H1 (cell line): ENCODE measurements around the gene RFX2. TPM values are rescaled to one million over a fixed set of nuclear protein-coding genes. Genes with fewer than 3 reads are reported as not detected.

Source experiments
- CTCF ChIA-PET: fragments of 300-600 bp; sonication (Branson Sonifier 250); formaldehyde crosslinking; loops from one replicate; lab custom pipeline; 2021; ENCODE audit not compliant: partially characterized antibody; lab: Charles Lee
- POLR2A ChIA-PET: fragments of 300-600 bp; sonication (Branson Sonifier 250); formaldehyde crosslinking; loops from one replicate; lab custom pipeline; 2021; ENCODE audit warnings: inconsistent platforms; ENCODE audit not compliant: partially characterized antibody; lab: Charles Lee
- DNase-seq, 2 experiments: peaks; one replicate each; pipeline versions ENCODE4 v3.0.0 to v3.0.0-alpha.2; 2010 to 2022; ENCODE audit warnings: low spot score in 2 of 2, low read depth in 1 of 2, mixed read lengths in 1 of 2
- FAIRE-seq: peaks from 2 replicates; lab custom pipeline; 2011; peaks lifted over from hg19 to GRCh38; lab: Jason Lieb, UNC
- H2AFZ ChIP-seq: 2 replicates; pipeline ENCODE4 v1.8.1; 2012; ENCODE audit warnings: low read length, inconsistent platforms
- H2AK5ac ChIP-seq: 2 replicates; pipeline ENCODE4 v1.6.1; 2013; ENCODE audit warnings: low read depth, low read length
- H2BK120ac ChIP-seq: replicated peaks from 2 replicates; pipeline ENCODE3; 2013; ENCODE audit warnings: low read depth, low read length, inconsistent platforms
- H2BK12ac ChIP-seq: 2 replicates; pipeline ENCODE4 v1.6.1; 2013; ENCODE audit warnings: low read depth, low read length
- H2BK15ac ChIP-seq: 2 replicates; pipeline ENCODE4 v1.6.1; 2013; ENCODE audit warnings: low read length
- H2BK20ac ChIP-seq: 2 replicates; pipeline ENCODE4 v1.6.1; 2013; ENCODE audit warnings: low read length
- H2BK5ac ChIP-seq: 2 replicates; pipeline ENCODE4 v1.6.1; 2013; ENCODE audit warnings: low read depth, low read length
- H3K14ac ChIP-seq: 2 replicates; pipeline ENCODE4 v1.6.1; 2013; ENCODE audit warnings: inconsistent platforms; ENCODE audit not compliant: insufficient read length
- H3K18ac ChIP-seq: 2 replicates; pipeline ENCODE4 v1.6.1; 2013; ENCODE audit warnings: low read length; ENCODE audit errors: extremely low read depth
- H3K23ac ChIP-seq: 2 replicates; pipeline ENCODE4 v1.6.1; 2013; ENCODE audit warnings: inconsistent platforms; ENCODE audit not compliant: insufficient read length
- H3K23me2 ChIP-seq: 2 replicates; pipeline ENCODE4 v1.6.1; 2013; ENCODE audit warnings: low read depth, low read length
- H3K27ac ChIP-seq: 2 replicates; pipeline ENCODE4 v1.6.1; 2011; ENCODE audit warnings: low read depth, low read length, inconsistent platforms
- H3K27me3 ChIP-seq, 4 experiments: replicated peaks in 1 of 4; 1 replicate in 1 of 4; 2 replicates in 3 of 4; pipeline versions ENCODE4 v1.6.1 to v1.8.1; 2011 to 2013; ENCODE audit warnings: low read length in 3 of 4, mild to moderate bottlenecking in 3 of 4, inconsistent platforms in 2 of 4, mixed read lengths in 2 of 4, moderate library complexity in 1 of 4; ENCODE audit not compliant: control insufficient read depth in 3 of 4, insufficient read depth in 3 of 4; ENCODE audit errors: extremely low read depth in 1 of 4
- H3K36me3 ChIP-seq, 4 experiments: 2 replicates each; pipeline versions ENCODE4 v1.6.1 to v1.8.1; 2011 to 2013; ENCODE audit warnings: mild to moderate bottlenecking in 4 of 4, low read length in 3 of 4, moderate library complexity in 2 of 4, control low read depth in 1 of 4, inconsistent platforms in 1 of 4; ENCODE audit not compliant: insufficient read depth in 4 of 4, control insufficient read depth in 2 of 4
- H3K4ac ChIP-seq: replicated peaks from 2 replicates; pipeline ENCODE3; 2013; ENCODE audit warnings: low read length, low read depth, mixed read lengths, inconsistent platforms; ENCODE audit not compliant: insufficient read length
- H3K4me1 ChIP-seq, 4 experiments: replicated peaks in 1 of 4; 1 replicate in 1 of 4; 2 replicates in 3 of 4; pipeline versions ENCODE4 v1.6.1 to v1.8.1; 2011 to 2013; ENCODE audit warnings: low read length in 3 of 4, inconsistent platforms in 2 of 4, mixed read lengths in 1 of 4; ENCODE audit not compliant: insufficient read depth in 4 of 4, control insufficient read depth in 3 of 4
- H3K4me2 ChIP-seq, 2 experiments: 2 replicates each; pipeline versions ENCODE4 v1.6.1 to v1.8.1; 2011 to 2013; ENCODE audit warnings: low read depth in 2 of 2, low read length in 2 of 2, control low read depth in 1 of 2, inconsistent platforms in 1 of 2, mild to moderate bottlenecking in 1 of 2; ENCODE audit not compliant: insufficient read depth in 1 of 2
- H3K4me3 ChIP-seq, 4 experiments: fragments of 200-600, 300-600 bp in 1 of 4; sonication (generic), shearing (Covaris generic), sonication (Bioruptor Twin) in 1 of 4; 2 replicates each; pipeline versions ENCODE4 v1.5.1 to v1.8.1; 2011 to 2016; ENCODE audit warnings: low read length in 4 of 4, low read depth in 3 of 4, control low read depth in 2 of 4, inconsistent platforms in 2 of 4, mild to moderate bottlenecking in 2 of 4, mixed read lengths in 1 of 4, moderate library complexity in 1 of 4; ENCODE audit not compliant: insufficient read depth in 2 of 4; ENCODE audit errors: extremely low read depth in 1 of 4
- H3K56ac ChIP-seq: replicated peaks from 2 replicates; pipeline ENCODE3; 2013; ENCODE audit warnings: low read depth, mild to moderate bottlenecking, mixed read lengths, low read length, inconsistent platforms; ENCODE audit not compliant: insufficient read length
- H3K79me1 ChIP-seq: 2 replicates; pipeline ENCODE4 v1.6.1; 2013; ENCODE audit warnings: low read depth, low read length, control low read depth
- H3K79me2 ChIP-seq, 2 experiments: 2 replicates each; pipeline versions ENCODE4 v1.6.1 to v1.8.1; 2012 to 2013; ENCODE audit warnings: low read length in 2 of 2, mild to moderate bottlenecking in 2 of 2, inconsistent platforms in 1 of 2; ENCODE audit not compliant: insufficient read depth in 2 of 2, control insufficient read depth in 1 of 2
- H3K9ac ChIP-seq, 4 experiments: replicated peaks in 1 of 4; 1 replicate in 1 of 4; 2 replicates in 3 of 4; pipeline versions ENCODE4 v1.6.1 to v1.8.1; 2011 to 2013; ENCODE audit warnings: low read depth in 3 of 4, low read length in 3 of 4, control low read depth in 2 of 4, mild to moderate bottlenecking in 2 of 4, moderate library complexity in 2 of 4, inconsistent platforms in 1 of 4; ENCODE audit errors: extremely low read depth in 1 of 4
- H3K9me3 ChIP-seq, 2 experiments: 2 replicates each; pipeline versions ENCODE4 v1.6.1 to v1.8.1; 2012 to 2013; ENCODE audit warnings: mild to moderate bottlenecking in 2 of 2, moderate library complexity in 2 of 2, control low read depth in 1 of 2, inconsistent platforms in 1 of 2, low read depth in 1 of 2, low read length in 1 of 2, mixed read lengths in 1 of 2; ENCODE audit not compliant: insufficient read depth in 2 of 2
- H4K20me1 ChIP-seq, 2 experiments: replicated peaks in 1 of 2; 2 replicates each; pipeline versions ENCODE3 to v1.8.1; 2011 to 2013; ENCODE audit warnings: inconsistent platforms in 2 of 2, low read length in 2 of 2, mild to moderate bottlenecking in 1 of 2; ENCODE audit not compliant: insufficient read depth in 2 of 2, control insufficient read depth in 1 of 2
- H4K5ac ChIP-seq: 2 replicates; pipeline ENCODE4 v1.6.1; 2013; ENCODE audit warnings: low read length, low read depth, mixed read lengths, inconsistent platforms; ENCODE audit not compliant: insufficient read length
- H4K8ac ChIP-seq: 2 replicates; pipeline ENCODE4 v1.8.0; 2013; ENCODE audit warnings: mild to moderate bottlenecking, moderate library complexity, low read length, inconsistent platforms; ENCODE audit not compliant: insufficient read depth; ENCODE audit errors: extremely low read depth
- H4K91ac ChIP-seq: replicated peaks from 2 replicates; pipeline ENCODE3; 2013; ENCODE audit warnings: low read length, mixed read lengths, inconsistent platforms; ENCODE audit not compliant: insufficient read length
- CBX8 ChIP-seq: fragments of 300-800, 300-1000 bp; sonication (generic); IDR thresholded peaks from 2 replicates; pipeline ENCODE4 v1.7.1; 2016; ENCODE audit warnings: low read depth, low read length, borderline replicate concordance
- JUN ChIP-seq: IDR thresholded peaks from 2 replicates; pipeline ENCODE4 v1.6.1; 2011; ENCODE audit warnings: low read depth, mild to moderate bottlenecking, improper control_type of control experiment, low read length
- WGBS, 2 experiments: shearing (Covaris generic) in 1 of 2; methylation state at CpG; one replicate each; pipeline versions ENCODE4 v1.1.6 to v1.1.7; 2013 to 2015; ENCODE audit warnings: low lambda C conversion rate in 2 of 2, mixed read lengths in 2 of 2, inconsistent platforms in 1 of 2, low coverage in 1 of 2, missing lambda C conversion rate in 1 of 2; ENCODE audit not compliant: insufficient replicate concordance in 2 of 2, insufficient coverage in 1 of 2, insufficient read length in 1 of 2; ENCODE audit errors: extremely low coverage in 1 of 2, missing lambda C conversion rate in 1 of 2; 5-methylcytosine and 5-hydroxymethylcytosine counted together
- polyA plus RNA-seq, 7 experiments: library from polyadenylated mRNA; depleted of rRNA in 3 of 7; stranded (reverse) in 5 of 7; unstranded in 2 of 7; fragments of >200 nt in 5 of 7; fragments of 200-250 nt in 2 of 7; gene quantifications; 1 replicate in 5 of 7; 2 replicates in 1 of 7; 4 replicates in 1 of 7; pipeline versions ENCODE4 v1.2.1 to v1.2.3, GENCODE V29; 2011 to 2013; ENCODE audit warnings: missing spikeins in 2 of 7, mixed read lengths in 2 of 7
- total RNA-seq: library from RNA; stranded (reverse); fragmentation: NEBNext Ultra II Directional; extraction: Animal tissue kit (Norgen Biotek cat#: 25700); gene quantifications from 2 replicates; pipeline ENCODE4 v1.2.1, GENCODE V29; 2021

RFX2 gene
- total and polyA plus RNA-seq, 2 of the 8 experiments (the other 6 are each of a cell fraction or from before 2014, with no cell fraction given) = 4.8 to 5.3 TPM

GRCh38 chr19:6071875-6072274, 38.4 kb downstream of the RFX2 start:
- DNase-seq (no peak), FAIRE-seq (no peak)
- no peak overlapping the region for H4K8ac ChIP-seq
- no peak overlapping the region for H3K56ac ChIP-seq
- H3K4ac ChIP-seq = no peak overlapping the region
- no peak overlapping the region for H4K91ac ChIP-seq
- H2BK15ac ChIP-seq = no peak overlapping the region
- H3K14ac ChIP-seq = no peak overlapping the region
- H2BK120ac ChIP-seq = no peak overlapping the region
- H3K79me2 ChIP-seq = no peaks in the 10 kb centered on the region
- no peak overlapping the region for H2BK5ac ChIP-seq
- no peaks in the 10 kb centered on the region for H3K36me3 ChIP-seq
- no peak overlapping the region for H3K4me2 ChIP-seq
- H3K4me3 ChIP-seq = no peak overlapping the region
- H4K5ac ChIP-seq = no peak overlapping the region
- ChIA-PET POLR2A (no interaction called here), CTCF (interaction anchor here (1.4 to 4.4 kb wide), 3 partner anchors 24 to 54 kb away, joined by 4 to 17 read pairs (median 4); no protein-coding TSS in a partner anchor)
- H4K20me1 ChIP-seq = peaks cover 0 to 4% of the 10 kb centered on the region in 2 experiments
- H3K18ac ChIP-seq = no peak overlapping the region
- H3K23ac ChIP-seq = no peak overlapping the region
- no peak overlapping the region for H2BK20ac ChIP-seq
- H3K27me3 ChIP-seq = no peaks in the 10 kb centered on the region
- H3K9me3 ChIP-seq = no peaks in the 10 kb centered on the region
- no peak overlapping the region for H2AFZ ChIP-seq
- H2BK12ac ChIP-seq = no peak overlapping the region
- no peak overlapping the region for H2AK5ac ChIP-seq
- H3K23me2 ChIP-seq = peaks cover 4% of the 10 kb centered on the region; the same call in 1 of the 2 replicates
- no peak overlapping the region for H3K27ac ChIP-seq
- TF ChIP-seq JUN (no peak), CBX8 (no peak)
- WGBS, 2 experiments = 90% methylated on average over 8 of the region's 8 CpGs; no CpG with 5 or more reads in 1 of the 2 experiments
- H3K9ac ChIP-seq = no peak overlapping the region
- no peaks in the 10 kb centered on the region for H3K79me1 ChIP-seq
- H3K4me1 ChIP-seq = no peaks in the 10 kb centered on the region
